H9 (cell line): ENCODE measurements around the gene ERBIN. TPM values are rescaled to one million over a fixed set of nuclear protein-coding genes. Genes with fewer than 3 reads are reported as not detected.

Experiments used
- DNase-seq: peaks from one replicate; pipeline ENCODE4 v3.0.0-alpha.2; 2017
- H2AFZ ChIP-seq: one replicate; pipeline ENCODE4 v1.6.1; 2013; ENCODE audit warnings: mild to moderate bottlenecking, low read length, control low read depth, moderate library complexity
- H2AK5ac ChIP-seq: 2 replicates; pipeline ENCODE4 v1.6.1; 2013; ENCODE audit warnings: low read length, control low read depth, mixed read lengths; ENCODE audit not compliant: insufficient read length
- H2BK120ac ChIP-seq: one replicate; pipeline ENCODE4 v1.6.1; 2013; ENCODE audit warnings: low read depth, mild to moderate bottlenecking, low read length, control low read depth, inconsistent platforms; ENCODE audit not compliant: poor library complexity, severe bottlenecking
- H2BK12ac ChIP-seq: 2 replicates; pipeline ENCODE4 v1.6.1; 2013; ENCODE audit warnings: low read length, control low read depth, mixed read lengths, low read depth; ENCODE audit not compliant: insufficient read length
- H2BK15ac ChIP-seq: 2 replicates; pipeline ENCODE4 v1.6.1; 2013; ENCODE audit warnings: low read depth, low read length, control low read depth
- H2BK20ac ChIP-seq: one replicate; pipeline ENCODE4 v1.6.1; 2013; ENCODE audit warnings: low read depth, mild to moderate bottlenecking, low read length, control low read depth, inconsistent platforms; ENCODE audit not compliant: poor library complexity, severe bottlenecking
- H2BK5ac ChIP-seq: 2 replicates; pipeline ENCODE4 v1.6.1; 2013; ENCODE audit warnings: low read length, control low read depth, mixed read lengths; ENCODE audit not compliant: insufficient read length
- H3K14ac ChIP-seq: 2 replicates; pipeline ENCODE4 v1.6.1; 2013; ENCODE audit warnings: low read length, control low read depth; ENCODE audit not compliant: insufficient read depth
- H3K18ac ChIP-seq: 2 replicates; pipeline ENCODE4 v1.6.1; 2013; ENCODE audit warnings: low read depth, mild to moderate bottlenecking, mixed read lengths, low read length, control low read depth; ENCODE audit not compliant: insufficient read length
- H3K23ac ChIP-seq: 2 replicates; pipeline ENCODE4 v1.6.1; 2013; ENCODE audit warnings: low read length, control low read depth, mixed read lengths, low read depth; ENCODE audit not compliant: insufficient read length
- H3K23me2 ChIP-seq: 2 replicates; pipeline ENCODE4 v1.6.1; 2013; ENCODE audit warnings: low read depth, mild to moderate bottlenecking, mixed read lengths, low read length, control low read depth; ENCODE audit not compliant: insufficient read length, poor library complexity, severe bottlenecking
- H3K27ac ChIP-seq: 2 replicates; pipeline ENCODE4 v1.5.1; 2013; ENCODE audit warnings: low read length, control low read depth, mixed read lengths, low read depth; ENCODE audit not compliant: insufficient read length
- H3K27me3 ChIP-seq: 2 replicates; pipeline ENCODE4 v1.6.1; 2013; ENCODE audit warnings: low read length, control low read depth, inconsistent platforms; ENCODE audit not compliant: insufficient read depth
- H3K4ac ChIP-seq: 2 replicates; pipeline ENCODE4 v1.6.1; 2013; ENCODE audit warnings: low read depth, mild to moderate bottlenecking, control low read depth, inconsistent platforms, low read length, moderate library complexity
- H3K4me1 ChIP-seq: 2 replicates; pipeline ENCODE4 v1.6.1; 2013; ENCODE audit warnings: low read length, control low read depth, inconsistent platforms; ENCODE audit not compliant: insufficient read depth
- H3K4me2 ChIP-seq: 2 replicates; pipeline ENCODE4 v1.6.1; 2013; ENCODE audit warnings: low read length, control low read depth, mixed read lengths; ENCODE audit not compliant: insufficient read length, insufficient read depth
- H3K56ac ChIP-seq: 2 replicates; pipeline ENCODE4 v1.6.1; 2013; ENCODE audit warnings: low read depth, mild to moderate bottlenecking, mixed read lengths, low read length, control low read depth; ENCODE audit not compliant: insufficient read length
- H3K79me1 ChIP-seq: 2 replicates; pipeline ENCODE4 v1.6.1; 2013; ENCODE audit warnings: low read depth, mild to moderate bottlenecking, moderate library complexity, low read length, control low read depth, inconsistent platforms; ENCODE audit not compliant: insufficient read depth, poor library complexity, severe bottlenecking
- H3K79me2 ChIP-seq: 2 replicates; pipeline ENCODE4 v1.6.1; 2013; ENCODE audit warnings: low read length, control low read depth, inconsistent platforms; ENCODE audit not compliant: insufficient read depth
- H3K9ac ChIP-seq: 2 replicates; pipeline ENCODE4 v1.6.1; 2013; ENCODE audit warnings: low read length, control low read depth, mixed read lengths; ENCODE audit not compliant: insufficient read length; ENCODE audit errors: extremely low read depth
- H3K9me3 ChIP-seq: one replicate; pipeline ENCODE4 v1.6.1; 2013; ENCODE audit warnings: low read depth, low read length, inconsistent platforms; ENCODE audit not compliant: control insufficient read depth
- H3T11ph ChIP-seq: one replicate; pipeline ENCODE4 v1.6.1; 2013; ENCODE audit warnings: mild to moderate bottlenecking, low read length, control low read depth, inconsistent platforms
- H4K20me1 ChIP-seq: one replicate; pipeline ENCODE4 v1.6.1; 2013; ENCODE audit not compliant: control insufficient read depth, insufficient read length, insufficient read depth
- H4K5ac ChIP-seq: 2 replicates; pipeline ENCODE4 v1.6.1; 2013; ENCODE audit warnings: low read depth, mild to moderate bottlenecking, mixed read lengths, low read length, control low read depth; ENCODE audit not compliant: insufficient read length
- H4K8ac ChIP-seq: replicated peaks from 2 replicates; pipeline ENCODE4 v1.6.1; 2013; ENCODE audit warnings: low read length, control low read depth, mixed read lengths, low read depth; ENCODE audit not compliant: insufficient read length
- H4K91ac ChIP-seq: 2 replicates; pipeline ENCODE4 v1.6.1; 2013; ENCODE audit warnings: low read depth, mild to moderate bottlenecking, moderate library complexity, mixed read lengths, low read length, control low read depth; ENCODE audit not compliant: insufficient read length
- H3K27ac Mint-ChIP-seq, 3 experiments: 2 replicates in 2 of 3; 3 replicates in 1 of 3; pipeline ENCODE4 v1.8.0; 2020 to 2021; ENCODE audit warnings: mixed read lengths in 3 of 3, mild to moderate bottlenecking in 1 of 3, moderate library complexity in 1 of 3
- H3K27me3 Mint-ChIP-seq: 2 replicates; pipeline ENCODE4 v1.8.0; 2021; ENCODE audit warnings: low read depth, mild to moderate bottlenecking, moderate library complexity, mixed read lengths
- H3K36me3 Mint-ChIP-seq, 3 experiments: 2 replicates in 2 of 3; 3 replicates in 1 of 3; pipeline ENCODE4 v1.8.0; 2020 to 2021; ENCODE audit warnings: low read depth in 3 of 3, mixed read lengths in 3 of 3; ENCODE audit not compliant: insufficient read depth in 1 of 3
- H3K4me1 Mint-ChIP-seq, 2 experiments: 2 replicates each; pipeline ENCODE4 v1.8.0; 2020; ENCODE audit warnings: mixed read lengths in 2 of 2
- H3K4me3 Mint-ChIP-seq, 2 experiments: 2 replicates in 1 of 2; 3 replicates in 1 of 2; pipeline ENCODE4 v1.8.0; 2020 to 2021; ENCODE audit warnings: mild to moderate bottlenecking in 2 of 2, mixed read lengths in 2 of 2, moderate library complexity in 1 of 2
- H3K9me3 Mint-ChIP-seq, 2 experiments: 2 replicates in 1 of 2; 3 replicates in 1 of 2; pipeline ENCODE4 v1.8.0; 2020; ENCODE audit warnings: mild to moderate bottlenecking in 2 of 2, mixed read lengths in 2 of 2, moderate library complexity in 1 of 2
- CTCF ChIP-seq: fragments of 200-600 bp; sonication (generic); conservative IDR thresholded peaks from 3 replicates; pipeline ENCODE4 v1.8.0; 2021; ENCODE audit warnings: antibody characterized with exemption, mild to moderate bottlenecking
- total RNA-seq: library from RNA; stranded (reverse); gene quantifications from 2 replicates; pipeline ENCODE4 v1.2.1, GENCODE V29; 2021

Gene ERBIN
- total RNA-seq, 1 experiment from 2014 or later: 42.9 TPM

GRCh38 chr5:66012271-66012670 lies 85.9 kb downstream of the ERBIN start:
- Histone ChIP-seq H3K56ac (no peak overlapping the region), H3K79me2 (no peaks in the 10 kb centered on the region), H4K91ac (no peak overlapping the region), H3K4me1 (no peaks in the 10 kb centered on the region), H2BK5ac (no peak overlapping the region), H3K4ac (no peak overlapping the region), H3T11ph (no peak overlapping the region), H3K14ac (no peak overlapping the region), H3K23ac (no peak overlapping the region), H4K8ac (no peak overlapping the region), H3K18ac (no peak overlapping the region), H2AFZ (no peak overlapping the region), H3K4me2 (no peak overlapping the region), H2BK15ac (no peak overlapping the region), H3K9me3 (no peaks in the 10 kb centered on the region), H3K23me2 (no peaks in the 10 kb centered on the region), H4K5ac (no peak overlapping the region), H2BK12ac (no peak overlapping the region), H2BK120ac (no peak overlapping the region), H3K27me3 (no peaks in the 10 kb centered on the region), H4K20me1 (no peaks in the 10 kb centered on the region), H2AK5ac (no peak overlapping the region), H3K27ac (no peak overlapping the region), H2BK20ac (no peak overlapping the region), H3K79me1 (peaks cover 3% of the 10 kb centered on the region), H3K9ac (no peak overlapping the region)
- no peak for DNase-seq
- Mint-ChIP-seq H3K4me3 (no peak overlapping the region), H3K9me3 (no peaks in the 10 kb centered on the region), H3K4me1 (peaks cover 0 to 6% of the 10 kb centered on the region in 2 experiments; a peak in 3 of 4 replicates), H3K27ac (no peak overlapping the region), H3K36me3 (peaks cover 2 to 20% (median 19%) of the 10 kb centered on the region in 3 experiments; a peak in 6 of 7 replicates), H3K27me3 (no peaks in the 10 kb centered on the region)
- no peak for TF ChIP-seq CTCF
